HCT116 (cell line): Measurements from ENCODE around the gene RSAD2. TPM values are rescaled to one million over a fixed set of nuclear protein-coding genes. Genes with fewer than 3 reads are reported as not detected.

Source experiments
- ATAC-seq: fragments of 200-7000 bp; cut with Tn5 transposase; 2 replicates; pipeline ENCODE4 v1.9.1; 2020; ENCODE audit warnings: mild to moderate bottlenecking, moderate library complexity
- BruUV-seq: library from RNA; stranded (reverse); fragments of 400-500 nt; replicated peaks from 2 replicates; lab custom pipeline; 2021; lab: Mats Ljungman, UMichigan
- CTCF ChIA-PET: fragments of 300-600 bp; sonication (Branson Sonifier 250); formaldehyde crosslinking; loops from one replicate; lab custom pipeline; 2021; ENCODE audit warnings: antibody characterized with exemption; lab: Charles Lee
- POLR2A ChIA-PET: fragments of 300-600, 350-600 bp; sonication (Branson Sonifier 250); formaldehyde crosslinking; loops from one replicate; lab custom pipeline; 2021; ENCODE audit warnings: antibody characterized with exemption; lab: Charles Lee
- RAD21 ChIA-PET, 2 experiments: fragments of 300-600 bp; sonication (Branson Sonifier 250); formaldehyde crosslinking; loops; one replicate each; lab custom pipeline; 2023; ENCODE audit warnings: low total read pairs in 2 of 2; ENCODE audit not compliant: uncharacterized antibody in 2 of 2, unreplicated experiment in 2 of 2, low non-redundant PET in 1 of 2; lab: Charles Lee
- DNase-seq: peaks from one replicate; pipeline ENCODE4 v3.0.0-alpha.2; 2010; ENCODE audit warnings: low read depth, low spot score
- H2AFZ ChIP-seq: fragments of 200-600 bp; shearing (Covaris generic), sonication (generic); 2 replicates; pipeline ENCODE4 v1.6.1; 2017; ENCODE audit warnings: low read depth, mixed run types, mixed read lengths, antibody characterized with exemption, low read length; ENCODE audit not compliant: poor library complexity, severe bottlenecking
- H3K27ac ChIP-seq: 2 replicates; pipeline ENCODE4 v1.5.1; 2012; ENCODE audit warnings: low read depth, low read length
- H3K27me3 ChIP-seq: fragments of 200-600 bp; sonication (generic); 2 replicates; pipeline ENCODE4 v1.6.1; 2016; ENCODE audit warnings: mixed run types, low read length, mixed read lengths; ENCODE audit not compliant: insufficient read depth
- H3K36me3 ChIP-seq, 2 experiments: fragments of 200-500 bp in 1 of 2; fragments of 200-600 bp in 1 of 2; sonication (Bioruptor generic) in 1 of 2; sonication (generic) in 1 of 2; 2 replicates each; pipeline versions ENCODE4 v1.5.1 to v1.6.1; 2014 to 2016; ENCODE audit warnings: low read length in 2 of 2, inconsistent platforms in 1 of 2, mixed read lengths in 1 of 2, mixed run types in 1 of 2; ENCODE audit not compliant: insufficient read depth in 2 of 2, control insufficient read depth in 1 of 2
- H3K4me1 ChIP-seq, 2 experiments: fragments of 200-600 bp in 1 of 2; sonication (generic) in 1 of 2; 2 replicates each; pipeline versions ENCODE4 v1.5.1 to v1.6.1; 2012 to 2017; ENCODE audit warnings: low read length in 2 of 2, inconsistent platforms in 1 of 2, mild to moderate bottlenecking in 1 of 2, mixed read lengths in 1 of 2, mixed run types in 1 of 2, moderate library complexity in 1 of 2; ENCODE audit not compliant: insufficient read depth in 2 of 2, control insufficient read depth in 1 of 2
- H3K4me2 ChIP-seq: fragments of 200-600 bp; sonication (generic); 2 replicates; pipeline ENCODE4 v1.6.1; 2017; ENCODE audit warnings: mixed run types, low read length, mixed read lengths
- H3K4me3 ChIP-seq, 2 experiments: fragments of 200-600 bp in 1 of 2; sonication (generic) in 1 of 2; replicated peaks in 1 of 2; 2 replicates each; pipeline ENCODE4 v1.5.1; 2011 to 2016; ENCODE audit warnings: low read length in 2 of 2, control low read depth in 1 of 2, low read depth in 1 of 2, mild to moderate bottlenecking in 1 of 2, mixed read lengths in 1 of 2, mixed run types in 1 of 2
- H3K79me2 ChIP-seq: fragments of 200-600 bp; sonication (generic); 2 replicates; pipeline ENCODE4 v1.6.1; 2017; ENCODE audit warnings: mild to moderate bottlenecking, mixed run types, low read length, moderate library complexity, mixed read lengths; ENCODE audit not compliant: insufficient read depth
- H3K9ac ChIP-seq: fragments of 200-600 bp; sonication (generic); 2 replicates; pipeline ENCODE4 v1.6.1; 2016; ENCODE audit warnings: low read length, mixed read lengths
- H3K9me2 ChIP-seq: fragments of 200-600 bp; sonication (generic), shearing (Covaris generic); 2 replicates; pipeline ENCODE4 v1.6.1; 2017; ENCODE audit warnings: mixed run types, mild to moderate bottlenecking, moderate library complexity; ENCODE audit not compliant: insufficient read depth
- H3K9me3 ChIP-seq, 2 experiments: fragments of 200-500 bp in 1 of 2; fragments of 200-600 bp in 1 of 2; sonication (Bioruptor generic) in 1 of 2; sonication (generic) in 1 of 2; 2 replicates each; pipeline ENCODE4 v1.6.1; 2014 to 2017; ENCODE audit warnings: low read length in 2 of 2, mixed read lengths in 2 of 2, inconsistent platforms in 1 of 2, low read depth in 1 of 2, mild to moderate bottlenecking in 1 of 2, mixed run types in 1 of 2, moderate library complexity in 1 of 2; ENCODE audit not compliant: control insufficient read depth in 1 of 2, insufficient read depth in 1 of 2
- H4K20me1 ChIP-seq: fragments of 200-600 bp; sonication (generic), shearing (Covaris generic); 2 replicates; pipeline ENCODE4 v1.6.1; 2017; ENCODE audit warnings: mixed run types, mild to moderate bottlenecking, moderate library complexity; ENCODE audit not compliant: insufficient read depth
- CBX3 ChIP-seq: IDR thresholded peaks from 2 replicates; pipeline ENCODE4 v1.6.1; 2012; ENCODE audit warnings: low read depth
- CEBPB ChIP-seq: IDR thresholded peaks from 2 replicates; pipeline ENCODE4 v1.6.1; 2012; ENCODE audit warnings: low read depth
- EGR1 ChIP-seq: IDR thresholded peaks from 2 replicates; pipeline ENCODE4 v1.6.1; 2012; ENCODE audit warnings: low read depth
- EZH2 ChIP-seq: fragments of 200-600 bp; sonication (generic); IDR thresholded peaks from 2 replicates; pipeline ENCODE4 v1.6.1; 2017; ENCODE audit warnings: antibody characterized with exemption, mixed run types
- EZH2phosphoT487 ChIP-seq: fragments of 200-600 bp; IDR thresholded peaks from 2 replicates; pipeline ENCODE4 v1.6.1; 2018; ENCODE audit warnings: antibody characterized with exemption, borderline replicate concordance
- FOSL1 ChIP-seq: IDR thresholded peaks from 2 replicates; pipeline ENCODE4 v1.6.1; 2012; ENCODE audit warnings: low read depth
- JUND ChIP-seq: IDR thresholded peaks from 2 replicates; pipeline ENCODE4 v1.6.1; 2012
- POLR2A ChIP-seq: IDR thresholded peaks from 2 replicates; pipeline ENCODE4 v1.7.0; 2011; ENCODE audit warnings: borderline replicate concordance; ENCODE audit not compliant: insufficient read depth, insufficient read length; ENCODE audit errors: extremely low read depth
- POLR2AphosphoS5 ChIP-seq: IDR thresholded peaks from 2 replicates; pipeline ENCODE4 v1.6.1; 2011; ENCODE audit warnings: mild to moderate bottlenecking, low read depth, low read length, moderate library complexity
- RAD21 ChIP-seq: IDR thresholded peaks from 2 replicates; pipeline ENCODE4 v1.6.1; 2012; ENCODE audit warnings: low read depth, mild to moderate bottlenecking
- SIN3A ChIP-seq: IDR thresholded peaks from 2 replicates; pipeline ENCODE4 v1.6.1; 2012; ENCODE audit warnings: low read depth
- SP1 ChIP-seq: IDR thresholded peaks from 2 replicates; pipeline ENCODE4 v1.6.1; 2012; ENCODE audit warnings: low read depth
- SRF ChIP-seq: IDR thresholded peaks from 2 replicates; pipeline ENCODE4 v1.6.1; 2012; ENCODE audit warnings: low read depth
- TCF7L2 ChIP-seq: IDR thresholded peaks from 2 replicates; pipeline ENCODE4 v1.7.0; 2011; ENCODE audit warnings: borderline replicate concordance, inconsistent platforms; ENCODE audit not compliant: insufficient read depth, insufficient read length; ENCODE audit errors: extremely low read depth
- YY1 ChIP-seq: IDR thresholded peaks from 2 replicates; pipeline ENCODE4 v1.6.1; 2011; ENCODE audit warnings: low read length, low read depth, moderate library complexity, mild to moderate bottlenecking; ENCODE audit not compliant: insufficient replicate concordance; ENCODE audit errors: extremely low read depth
- ZNF274 ChIP-seq: fragments of 200-500 bp; sonication (Bioruptor generic); IDR thresholded peaks from 2 replicates; pipeline ENCODE4 v1.6.1; 2014; ENCODE audit warnings: mild to moderate bottlenecking, low read depth, low read length, inconsistent platforms
- intact Hi-C: fragments of 100-400 bp; cut with micrococcal nuclease; formaldehyde crosslinking; loops from 2 replicates; pipeline ENCODE4 v1.10.0; 2022
- total RNA-seq: library from RNA; stranded (reverse); gene quantifications from one replicate; pipeline ENCODE4 v1.2.1, GENCODE V29; 2021; ENCODE audit not compliant: unreplicated experiment
- TF ChIP-seq, protein P1 (sequence below): IDR thresholded peaks from 2 replicates; pipeline ENCODE4 v1.6.1; 2012; ENCODE audit warnings: low read depth

Gene RSAD2
- total RNA-seq, 1 experiment from 2014 or later = not detected

DNA sequence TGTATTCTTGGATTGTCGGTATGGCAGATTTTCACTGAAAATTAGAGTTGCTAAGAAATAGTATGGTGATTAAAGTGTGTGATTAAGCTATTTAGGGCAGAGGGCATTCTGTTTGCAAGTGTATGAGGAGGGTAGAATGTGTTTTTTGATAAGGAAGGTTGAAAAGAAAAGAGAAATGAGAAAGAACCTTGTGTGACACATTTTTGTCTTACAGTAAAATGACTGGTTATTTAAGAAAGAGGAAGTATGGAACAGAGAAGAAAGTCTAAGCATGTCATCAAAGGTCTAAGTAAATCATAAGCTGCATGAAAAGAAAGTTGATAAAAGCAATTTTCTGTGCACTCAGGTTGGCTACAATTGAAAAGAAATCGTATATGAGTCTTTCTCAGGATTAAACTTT is 5.2 kb upstream of the RSAD2 start (continued):
- TF ChIP-seq JUND = no peak

DNA sequence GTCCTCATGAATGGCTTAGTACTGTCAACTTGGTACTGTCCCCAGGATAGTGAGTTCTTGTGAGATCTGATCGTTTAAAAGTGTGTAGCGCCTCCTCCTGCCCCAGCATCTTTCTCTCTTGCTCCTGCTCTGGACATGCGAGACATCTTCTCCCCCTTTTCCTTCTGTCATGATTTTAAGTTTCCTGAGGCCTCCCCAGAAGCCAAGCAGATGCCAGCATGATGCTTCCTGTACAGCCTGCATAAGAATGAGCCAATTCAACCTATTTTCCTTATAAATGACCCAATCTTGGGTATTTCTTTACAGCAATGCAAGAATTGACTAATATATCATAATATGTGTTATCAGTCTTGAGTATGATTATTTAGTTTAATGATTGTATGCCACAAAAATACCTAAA is 3.5 kb upstream of the RSAD2 start:
- TF ChIP-seq TCF7L2 (no peak), EGR1 (no peak), EZH2phosphoT487 (no peak), SIN3A (no peak), RAD21 (no peak), ZNF274 (no peak), YY1 (no peak), CBX3 (no peak), SRF (no peak), EZH2 (no peak), SP1 (no peak), FOSL1 (no peak), CEBPB (no peak), POLR2A (no peak), POLR2AphosphoS5 (no peak)
- TF ChIP-seq, protein P1, sequence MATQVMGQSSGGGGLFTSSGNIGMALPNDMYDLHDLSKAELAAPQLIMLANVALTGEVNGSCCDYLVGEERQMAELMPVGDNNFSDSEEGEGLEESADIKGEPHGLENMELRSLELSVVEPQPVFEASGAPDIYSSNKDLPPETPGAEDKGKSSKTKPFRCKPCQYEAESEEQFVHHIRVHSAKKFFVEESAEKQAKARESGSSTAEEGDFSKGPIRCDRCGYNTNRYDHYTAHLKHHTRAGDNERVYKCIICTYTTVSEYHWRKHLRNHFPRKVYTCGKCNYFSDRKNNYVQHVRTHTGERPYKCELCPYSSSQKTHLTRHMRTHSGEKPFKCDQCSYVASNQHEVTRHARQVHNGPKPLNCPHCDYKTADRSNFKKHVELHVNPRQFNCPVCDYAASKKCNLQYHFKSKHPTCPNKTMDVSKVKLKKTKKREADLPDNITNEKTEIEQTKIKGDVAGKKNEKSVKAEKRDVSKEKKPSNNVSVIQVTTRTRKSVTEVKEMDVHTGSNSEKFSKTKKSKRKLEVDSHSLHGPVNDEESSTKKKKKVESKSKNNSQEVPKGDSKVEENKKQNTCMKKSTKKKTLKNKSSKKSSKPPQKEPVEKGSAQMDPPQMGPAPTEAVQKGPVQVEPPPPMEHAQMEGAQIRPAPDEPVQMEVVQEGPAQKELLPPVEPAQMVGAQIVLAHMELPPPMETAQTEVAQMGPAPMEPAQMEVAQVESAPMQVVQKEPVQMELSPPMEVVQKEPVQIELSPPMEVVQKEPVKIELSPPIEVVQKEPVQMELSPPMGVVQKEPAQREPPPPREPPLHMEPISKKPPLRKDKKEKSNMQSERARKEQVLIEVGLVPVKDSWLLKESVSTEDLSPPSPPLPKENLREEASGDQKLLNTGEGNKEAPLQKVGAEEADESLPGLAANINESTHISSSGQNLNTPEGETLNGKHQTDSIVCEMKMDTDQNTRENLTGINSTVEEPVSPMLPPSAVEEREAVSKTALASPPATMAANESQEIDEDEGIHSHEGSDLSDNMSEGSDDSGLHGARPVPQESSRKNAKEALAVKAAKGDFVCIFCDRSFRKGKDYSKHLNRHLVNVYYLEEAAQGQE = no peak
- no peaks in the 10 kb centered on the region for H3K9me3 ChIP-seq
- no peaks in the 10 kb centered on the region for H4K20me1 ChIP-seq
- ChIA-PET CTCF (no interaction called here), POLR2A (no interaction called here), RAD21 (no interaction called here)
- no peaks in the 10 kb centered on the region for H3K36me3 ChIP-seq
- H3K27ac ChIP-seq = no peak overlapping the region
- no peaks in the 10 kb centered on the region for H3K79me2 ChIP-seq
- no peak overlapping the region for H3K4me3 ChIP-seq
- H3K9ac ChIP-seq = no peak overlapping the region
- peaks cover 9% of the 10 kb centered on the region; the same call in 1 of the 2 replicates for H3K27me3 ChIP-seq
- H3K9me2 ChIP-seq = no peaks in the 10 kb centered on the region
- no TSS peak for BruUV-seq
- DNase-seq = no peak
- H2AFZ ChIP-seq = no peak overlapping the region
- intact Hi-C loops = no loop called here
- no peak overlapping the region for H3K4me2 ChIP-seq
- H3K4me1 ChIP-seq = peaks cover 0 to 10% of the 10 kb centered on the region in 2 experiments; a peak in 1 of 4 replicates
- no peak for ATAC-seq
